Kidney glomerular epithelial cell (primary cell): Measurements from ENCODE around the gene ARFRP1.
A peak's percentile ranks its signal among the peaks of the same experiment; 100 is the strongest.

ENCODE experiments used
- DNase-seq: peaks from one replicate; lab custom pipeline; 2025; lab: John Stamatoyannopoulos, UW

Gene ARFRP1

GRCh38 chr20:63707558-63708300 is at the start of gene ARFRP1, which contains the start of gene ZGPAT:
ARFRP1 (minus strand) TSS chr20:63707976; CDS start chr20:63707091, 885 bp downstream.
ZGPAT (plus strand) TSS chr20:63708039; CDS start chr20:63708581, 542 bp downstream.
- peak; percentile 43 for DNase-seq

- DNase-seq = no peak
These were observed 48.8 kb upstream of the ARFRP1 start for GRCh38 chr20:63756648-63756991.

- no peak for DNase-seq
These were observed 48.3 kb upstream of the ARFRP1 start for GRCh38 chr20:63755933-63756647.

GRCh38 chr20:63754008-63754407 is 46.2 kb upstream of the ARFRP1 start:
- no peak for DNase-seq

GRCh38 chr20:63753381-63753780 is 45.6 kb upstream of the ARFRP1 start:
- DNase-seq = no peak

GRCh38 chr20:63752411-63753101 is 44.8 kb upstream of the ARFRP1 start:
- no peak for DNase-seq

GRCh38 chr20:63751471-63752271 is 43.9 kb upstream of the ARFRP1 start:
- DNase-seq = no peak

GRCh38 chr20:63750807-63751470 is 43.2 kb upstream of the ARFRP1 start:
- no peak for DNase-seq

GRCh38 chr20:63749597-63750508 is 42.1 kb upstream of the ARFRP1 start:
- DNase-seq = no peak

GRCh38 chr20:63748934-63749270 is 41.1 kb upstream of the ARFRP1 start:
- DNase-seq = no peak

- DNase-seq = no peak
These were observed 40.5 kb upstream of the ARFRP1 start for GRCh38 chr20:63748070-63748933.

- no peak for DNase-seq
These were observed 39.9 kb upstream of the ARFRP1 start for GRCh38 chr20:63747622-63748069.

GRCh38 chr20:63746751-63747315 is 39.1 kb upstream of the ARFRP1 start:
- DNase-seq = no peak

- no peak for DNase-seq
These were observed 38.4 kb upstream of the ARFRP1 start for GRCh38 chr20:63745961-63746731.

GRCh38 chr20:63745424-63745805 is 37.6 kb upstream of the ARFRP1 start:
- no peak for DNase-seq

- DNase-seq = no peak
These were observed 37.0 kb upstream of the ARFRP1 start for GRCh38 chr20:63744574-63745423.

GRCh38 chr20:63744158-63744557 is 36.4 kb upstream of the ARFRP1 start:
- no peak for DNase-seq
